LNCAP (cell line): ENCODE data around the gene TLE6.
A peak's percentile ranks its signal among the peaks of the same experiment; 100 is the strongest.

Source experiments
- TF ChIP-seq, protein P1 (sequence below): fragments of 450-650 bp; IDR thresholded peaks from 2 replicates; pipeline ENCODE4 v1.5.1; 2017; ENCODE audit warnings: mild to moderate bottlenecking

TLE6 gene

DNA sequence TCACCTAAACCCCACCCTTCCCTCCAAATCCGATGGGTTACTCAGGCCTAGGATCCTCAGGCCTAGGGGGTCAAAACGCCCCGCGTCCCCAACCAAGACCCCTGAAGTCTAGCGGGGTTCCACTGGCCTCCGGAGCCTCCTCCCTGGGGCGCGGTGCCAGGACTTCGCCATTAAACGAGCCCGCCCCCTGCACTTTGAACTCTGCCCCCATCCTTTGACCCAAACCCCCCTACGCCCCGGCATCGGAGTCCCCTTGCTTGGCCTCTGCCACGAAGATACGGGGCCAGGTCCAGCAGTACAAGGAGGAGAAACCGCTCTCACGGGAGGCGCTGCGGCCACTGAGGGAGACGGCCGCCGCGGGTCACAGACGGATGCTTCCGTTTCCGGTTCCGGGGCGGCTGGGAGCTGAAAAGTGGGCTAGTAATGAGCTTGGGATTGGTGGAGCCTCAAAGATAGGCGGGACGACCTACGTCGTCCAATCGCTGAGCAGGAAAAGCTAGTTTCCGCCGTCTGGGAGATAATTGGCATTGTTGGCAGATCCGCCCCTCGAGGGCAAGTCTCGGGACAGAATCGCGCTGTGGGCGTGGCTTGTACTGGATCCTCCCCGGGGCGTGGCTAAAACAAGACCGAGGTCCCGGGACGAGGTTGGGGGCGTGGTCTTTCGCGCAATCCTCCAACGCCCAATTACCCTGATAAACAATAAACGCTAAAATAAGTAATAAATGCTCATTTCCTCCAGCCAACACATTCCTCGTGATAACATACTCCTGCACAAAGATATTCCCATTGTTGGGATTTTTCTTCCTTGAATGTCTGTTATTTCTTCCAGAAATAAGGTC lies 26.9 kb upstream of the TLE6 start:
- TF ChIP-seq, protein P1, sequence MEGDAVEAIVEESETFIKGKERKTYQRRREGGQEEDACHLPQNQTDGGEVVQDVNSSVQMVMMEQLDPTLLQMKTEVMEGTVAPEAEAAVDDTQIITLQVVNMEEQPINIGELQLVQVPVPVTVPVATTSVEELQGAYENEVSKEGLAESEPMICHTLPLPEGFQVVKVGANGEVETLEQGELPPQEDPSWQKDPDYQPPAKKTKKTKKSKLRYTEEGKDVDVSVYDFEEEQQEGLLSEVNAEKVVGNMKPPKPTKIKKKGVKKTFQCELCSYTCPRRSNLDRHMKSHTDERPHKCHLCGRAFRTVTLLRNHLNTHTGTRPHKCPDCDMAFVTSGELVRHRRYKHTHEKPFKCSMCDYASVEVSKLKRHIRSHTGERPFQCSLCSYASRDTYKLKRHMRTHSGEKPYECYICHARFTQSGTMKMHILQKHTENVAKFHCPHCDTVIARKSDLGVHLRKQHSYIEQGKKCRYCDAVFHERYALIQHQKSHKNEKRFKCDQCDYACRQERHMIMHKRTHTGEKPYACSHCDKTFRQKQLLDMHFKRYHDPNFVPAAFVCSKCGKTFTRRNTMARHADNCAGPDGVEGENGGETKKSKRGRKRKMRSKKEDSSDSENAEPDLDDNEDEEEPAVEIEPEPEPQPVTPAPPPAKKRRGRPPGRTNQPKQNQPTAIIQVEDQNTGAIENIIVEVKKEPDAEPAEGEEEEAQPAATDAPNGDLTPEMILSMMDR = no peak

DNA sequence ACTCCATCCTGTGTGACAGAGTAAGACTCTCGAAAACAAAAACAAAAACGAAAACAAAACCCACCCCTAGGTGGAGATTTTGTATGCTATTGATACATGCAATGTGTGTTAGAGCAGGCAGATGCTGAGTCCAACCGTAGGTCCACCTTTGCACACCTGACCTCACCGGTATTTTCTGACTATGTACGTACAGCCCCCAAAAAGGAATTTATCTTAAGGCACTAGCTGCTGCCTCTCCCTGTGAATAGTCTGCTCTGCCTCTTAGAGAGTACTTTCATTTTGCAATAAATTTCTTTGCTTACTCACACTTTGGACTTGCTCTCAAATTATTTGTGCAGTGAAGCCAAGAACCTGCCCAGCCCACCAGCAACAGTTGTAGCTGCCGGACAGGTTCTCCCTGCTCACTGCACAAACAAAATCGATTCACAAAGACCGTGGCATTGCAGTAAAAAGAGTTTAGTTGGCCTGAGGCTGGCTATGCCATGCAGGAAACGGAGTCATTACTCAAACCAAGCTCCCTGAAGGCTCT lies 24.3 kb upstream of the TLE6 start:
- TF ChIP-seq, protein P1 = peak; percentile 13; the same call in 1 of the 2 replicates

DNA sequence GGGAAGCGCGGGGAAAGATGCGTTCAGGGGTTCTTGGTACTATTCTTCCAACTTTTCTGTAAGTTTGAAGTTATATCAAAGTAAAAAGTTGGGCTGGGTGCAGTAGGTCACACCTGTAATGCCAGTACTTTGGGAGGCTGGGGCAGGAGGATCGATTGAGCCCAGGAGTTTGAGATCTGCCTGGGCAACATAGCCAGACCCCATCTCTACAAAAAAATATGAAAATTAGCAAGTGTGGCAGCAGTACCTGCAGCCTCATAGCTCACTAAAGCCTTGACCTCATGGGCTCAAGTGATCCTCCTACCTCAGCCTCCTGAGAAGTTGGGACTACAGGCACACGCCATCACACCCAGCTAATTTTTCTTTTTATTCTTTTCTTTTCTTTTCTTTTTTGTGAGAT lies 20.2 kb upstream of the TLE6 start:
- TF ChIP-seq, protein P1 = no peak

DNA sequence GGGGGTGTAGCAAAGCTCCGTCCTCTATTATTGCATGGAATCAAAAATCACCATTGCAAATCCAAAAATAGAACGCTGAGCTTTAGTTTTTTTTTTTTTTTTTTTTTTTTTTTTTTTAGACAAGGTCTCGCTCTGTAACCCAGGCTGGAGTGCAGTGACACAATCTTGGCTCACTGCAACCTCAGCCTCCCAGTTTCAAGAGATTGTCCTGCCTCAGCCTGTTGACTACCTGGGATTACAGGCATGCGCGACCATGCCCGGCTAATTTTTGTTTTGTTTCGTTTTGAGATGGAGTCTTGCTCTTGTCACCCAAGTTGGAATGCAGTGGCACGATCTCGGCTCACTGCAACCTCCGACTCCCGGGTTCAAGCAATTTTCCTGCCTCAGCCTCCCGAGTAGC lies 17.2 kb upstream of the TLE6 start:
- TF ChIP-seq, protein P1 = no peak

DNA sequence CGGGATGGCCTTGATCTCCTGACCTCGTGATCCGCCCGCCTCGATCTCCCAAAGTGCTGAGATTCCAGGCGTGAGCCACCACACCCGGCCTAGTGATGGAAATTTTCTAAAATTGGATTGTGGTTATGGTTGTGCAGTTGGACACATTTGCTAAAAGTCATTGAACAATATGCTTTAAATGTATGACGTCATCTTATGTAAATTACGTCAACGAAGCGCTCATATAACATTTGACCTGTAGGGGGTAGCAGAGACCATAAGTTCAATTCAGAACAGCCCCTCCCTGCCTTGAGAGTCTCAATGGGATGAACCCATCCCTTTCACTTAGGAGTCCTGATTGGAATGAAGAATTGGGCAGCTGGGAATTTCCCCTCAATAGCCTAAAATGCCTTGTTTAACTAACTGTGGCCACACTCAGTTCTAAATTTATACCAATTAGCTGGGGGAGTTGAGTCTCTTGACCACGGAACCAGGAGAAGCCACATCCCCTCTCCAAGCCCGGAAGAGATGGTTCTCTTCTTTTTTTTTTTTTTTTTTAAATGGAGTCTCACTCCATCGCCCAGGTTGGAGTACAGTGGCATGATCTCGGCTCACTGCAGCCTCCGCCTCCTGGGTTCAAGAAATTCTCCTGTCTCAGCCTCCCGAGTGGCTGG lies 15.2 kb upstream of the TLE6 start:
- TF ChIP-seq, protein P1 = peak; percentile 68

DNA sequence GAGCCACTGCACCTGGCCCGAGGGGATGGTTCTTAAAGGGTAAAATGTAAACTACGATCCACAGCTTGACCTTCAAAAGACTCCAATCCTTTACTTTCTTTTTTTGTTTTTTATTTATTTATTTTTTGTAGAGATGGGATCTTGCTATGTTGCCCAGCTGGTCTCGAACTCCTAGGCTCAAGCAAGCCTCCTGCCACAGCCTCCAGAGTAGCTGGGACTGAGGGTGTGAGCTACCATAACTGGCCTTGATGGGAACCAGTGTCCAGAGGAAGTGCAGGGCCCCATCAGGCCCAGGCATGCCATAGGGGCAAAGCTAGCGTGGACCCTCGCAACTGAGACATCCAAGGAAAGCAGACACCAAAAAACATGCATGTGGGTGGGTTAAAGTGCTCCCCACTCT lies 14.2 kb upstream of the TLE6 start:
- TF ChIP-seq, protein P1 = no peak

DNA sequence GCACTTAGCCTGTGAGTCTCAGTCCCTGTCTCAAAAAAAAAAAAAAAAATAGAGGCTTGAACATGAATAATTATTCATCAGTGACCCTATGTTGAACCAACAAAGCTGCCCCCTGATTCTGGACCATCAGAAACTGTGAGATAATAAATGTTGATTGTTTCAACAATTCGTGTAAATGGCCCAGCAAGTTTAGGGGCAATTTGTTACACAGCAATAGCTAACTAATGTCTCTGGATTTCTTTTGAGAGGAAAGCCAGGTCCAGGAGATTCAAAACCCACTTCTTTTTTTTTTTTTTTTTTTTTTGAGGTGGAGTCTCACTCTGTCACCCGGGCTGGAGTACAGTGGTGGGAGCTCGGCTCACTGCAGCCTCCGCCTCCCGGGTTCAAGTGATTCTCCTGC lies 12.5 kb upstream of the TLE6 start:
- TF ChIP-seq, protein P1 = no peak
